HEK293T (cell line): ENCODE measurements around the gene SLC15A1.

Experiments used
- BHLHE40 ChIP-seq: fragments of 450-650 bp; IDR thresholded peaks from 2 replicates; pipeline ENCODE4 v1.6.1; 2016; ENCODE audit warnings: mild to moderate bottlenecking, moderate library complexity, borderline replicate concordance
- CTBP1 ChIP-seq: fragments of 450-650 bp; IDR thresholded peaks from 2 replicates; pipeline ENCODE4 v1.6.1; 2016; ENCODE audit warnings: borderline replicate concordance
- FOXA1 ChIP-seq: fragments of 450-650 bp; IDR thresholded peaks from 2 replicates; pipeline ENCODE4 v1.6.1; 2016; ENCODE audit warnings: mild to moderate bottlenecking
- HDGF ChIP-seq: fragments of 450-650 bp; IDR thresholded peaks from 2 replicates; pipeline ENCODE4 v1.6.1; 2017; ENCODE audit warnings: antibody characterized with exemption, borderline replicate concordance
- L3MBTL2 ChIP-seq: fragments of 450-650 bp; conservative IDR thresholded peaks from 2 replicates; pipeline ENCODE4 v1.6.1; 2016; ENCODE audit warnings: mild to moderate bottlenecking
- LEF1 ChIP-seq: fragments of 450-650 bp; IDR thresholded peaks from 2 replicates; pipeline ENCODE4 v1.6.1; 2017; ENCODE audit warnings: mild to moderate bottlenecking, borderline replicate concordance
- NFRKB ChIP-seq: fragments of 450-650 bp; IDR thresholded peaks from 2 replicates; pipeline ENCODE4 v1.6.1; 2016; ENCODE audit warnings: mild to moderate bottlenecking, moderate library complexity
- SP1 ChIP-seq: fragments of 450-650 bp; IDR thresholded peaks from 2 replicates; pipeline ENCODE4 v1.6.1; 2017
- TARDBP ChIP-seq: fragments of 450-650 bp; IDR thresholded peaks from 2 replicates; pipeline ENCODE4 v1.6.1; 2016
- ZNF384 ChIP-seq: fragments of 450-650 bp; IDR thresholded peaks from 2 replicates; pipeline ENCODE4 v1.6.1; 2016
- TF ChIP-seq, protein P1 (sequence below): fragments of 450-650 bp; IDR thresholded peaks from 2 replicates; pipeline ENCODE4 v1.6.1; 2016

GRCh38 chr13:98656223-98656622 lies 96.2 kb downstream of the SLC15A1 start:
- TF ChIP-seq BHLHE40 (no peak), FOXA1 (no peak), LEF1 (no peak), HDGF (no peak), NFRKB (no peak), CTBP1 (no peak), TARDBP (no peak), ZNF384 (no peak), SP1 (no peak), L3MBTL2 (no peak)
- TF ChIP-seq, protein P1, sequence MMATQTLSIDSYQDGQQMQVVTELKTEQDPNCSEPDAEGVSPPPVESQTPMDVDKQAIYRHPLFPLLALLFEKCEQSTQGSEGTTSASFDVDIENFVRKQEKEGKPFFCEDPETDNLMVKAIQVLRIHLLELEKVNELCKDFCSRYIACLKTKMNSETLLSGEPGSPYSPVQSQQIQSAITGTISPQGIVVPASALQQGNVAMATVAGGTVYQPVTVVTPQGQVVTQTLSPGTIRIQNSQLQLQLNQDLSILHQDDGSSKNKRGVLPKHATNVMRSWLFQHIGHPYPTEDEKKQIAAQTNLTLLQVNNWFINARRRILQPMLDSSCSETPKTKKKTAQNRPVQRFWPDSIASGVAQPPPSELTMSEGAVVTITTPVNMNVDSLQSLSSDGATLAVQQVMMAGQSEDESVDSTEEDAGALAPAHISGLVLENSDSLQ: no peak
